Tibial artery (tissue), 4 donors: ENCODE results near the gene DMXL1.

Source experiments
- DNase-seq, 2 donors: peaks; one replicate each; pipeline ENCODE4 v3.0.0-alpha.2; 2019
- H3K27ac ChIP-seq, 2 donors: fragments of 200-600 bp; sonication (generic) in 1 of 2; 1 replicate in 1 of 2; 2 replicates in 1 of 2; pipeline ENCODE4 v1.5.1; 2018 to 2019; ENCODE audit warnings: mild to moderate bottlenecking in 1 of 2
- H3K27me3 ChIP-seq, 2 donors: fragments of 200-600 bp; sonication (generic) in 1 of 2; one replicate each; pipeline versions ENCODE4 v1.5.1 to v1.6.0; 2016 to 2019
- H3K36me3 ChIP-seq, 3 donors: fragments of 200-600 bp; sonication (generic) in 2 of 3; one replicate each; pipeline ENCODE4 v1.5.1; 2016 to 2019; ENCODE audit warnings: mild to moderate bottlenecking in 2 of 3
- H3K4me1 ChIP-seq, 4 donors: fragments of 200-600 bp; sonication (generic) in 2 of 4; 1 replicate in 3 of 4; 2 replicates in 1 of 4; pipeline ENCODE4 v1.5.1; 2016 to 2019
- H3K4me3 ChIP-seq, 2 donors: fragments of 200-600 bp; sonication (generic) in 1 of 2; 1 replicate in 1 of 2; 2 replicates in 1 of 2; pipeline ENCODE4 v1.5.1; 2018 to 2019; ENCODE audit warnings: mild to moderate bottlenecking in 2 of 2
- H3K9me3 ChIP-seq, 3 donors: fragments of 200-600 bp; sonication (generic) in 1 of 3; one replicate each; pipeline ENCODE4 v1.5.1; 2016 to 2019
- CTCF ChIP-seq, 2 experiments: fragments of 200-600 bp in 1 of 2; fragments of 450-650 bp in 1 of 2; IDR thresholded peaks; one replicate each; pipeline ENCODE4 v1.5.1; 2017 to 2019; ENCODE audit warnings: antibody characterized with exemption in 2 of 2, mild to moderate bottlenecking in 1 of 2, moderate library complexity in 1 of 2
- intact Hi-C: fragments of 100-400 bp; cut with DNase I; formaldehyde crosslinking; loops from one replicate; pipeline ENCODE4 v1.15.0; 2023; ENCODE audit warnings: low total_unique reads

The DMXL1 gene

GRCh38 chr5:119080936-119081335 lies 10.0 kb downstream of the DMXL1 start:
- no peak overlapping the region for H3K4me3 ChIP-seq
- intact Hi-C loops = no loop called here
- H3K36me3 ChIP-seq = no peaks in the 10 kb centered on the region
- no peak overlapping the region for H3K27ac ChIP-seq
- peaks cover 0 to 37% (median 8%) of the 10 kb centered on the region in 4 donors for H3K4me1 ChIP-seq
- DNase-seq = no peak
- no peaks in the 10 kb centered on the region for H3K27me3 ChIP-seq
- no peaks in the 10 kb centered on the region for H3K9me3 ChIP-seq
- TF ChIP-seq CTCF (IDR thresholded peaks at IDR 0.05) = no peak

DNA sequence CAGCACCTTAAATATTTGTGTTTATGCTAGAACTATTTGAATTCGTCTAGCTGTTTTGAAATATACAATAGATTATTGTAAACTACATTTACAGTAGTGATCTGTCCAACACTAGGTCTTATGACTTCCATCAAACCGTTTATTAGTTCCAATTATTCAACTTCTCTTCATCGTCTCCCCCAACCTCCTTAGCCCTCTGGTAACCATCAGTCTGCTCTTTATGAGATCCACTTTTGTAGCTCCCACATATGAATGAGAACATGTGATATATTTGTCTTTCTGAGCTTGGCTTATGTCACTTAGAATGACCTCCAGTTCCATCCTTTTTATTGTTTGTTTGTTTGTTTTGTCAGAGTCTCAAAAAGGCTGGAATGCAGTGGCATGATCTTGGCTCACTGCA lies 11.8 kb downstream of the DMXL1 start:
- no peak overlapping the region for H3K27ac ChIP-seq
- H3K9me3 ChIP-seq = no peaks in the 10 kb centered on the region
- H3K36me3 ChIP-seq = no peaks in the 10 kb centered on the region
- no peak for TF ChIP-seq CTCF (IDR thresholded peaks at IDR 0.05)
- peaks cover 0 to 29% (median 8%) of the 10 kb centered on the region in 4 donors for H3K4me1 ChIP-seq
- DNase-seq = no peak
- intact Hi-C loops = no loop called here
- H3K27me3 ChIP-seq = no peaks in the 10 kb centered on the region
- no peak overlapping the region for H3K4me3 ChIP-seq

DNA sequence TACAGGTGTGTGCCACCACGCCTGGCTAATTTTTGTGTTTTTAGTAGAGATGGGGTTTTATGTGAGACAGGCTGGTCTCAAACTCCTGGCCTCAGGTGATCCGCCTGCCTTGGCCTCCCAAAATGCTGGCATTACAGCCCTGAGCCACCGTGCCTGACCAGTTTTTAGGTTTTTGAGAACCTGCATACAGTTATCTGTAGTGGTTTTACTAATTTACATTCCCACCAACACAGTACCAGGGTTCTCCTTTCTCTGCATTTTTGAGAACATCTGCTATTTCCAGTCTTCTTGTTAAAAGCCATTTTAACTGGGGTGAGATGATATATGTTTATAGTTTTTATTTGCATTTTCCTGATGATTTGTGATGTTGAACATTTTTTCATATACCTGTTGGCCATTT lies 12.8 kb downstream of the DMXL1 start:
- DNase-seq = no peak
- Histone ChIP-seq H3K4me3 (no peak overlapping the region), H3K27ac (no peak overlapping the region), H3K4me1 (peaks cover 0 to 20% (median 8%) of the 10 kb centered on the region in 4 donors), H3K36me3 (no peaks in the 10 kb centered on the region), H3K27me3 (no peaks in the 10 kb centered on the region), H3K9me3 (no peaks in the 10 kb centered on the region)
- TF ChIP-seq CTCF (IDR thresholded peaks at IDR 0.05) = no peak
- intact Hi-C loops = no loop called here

DNA sequence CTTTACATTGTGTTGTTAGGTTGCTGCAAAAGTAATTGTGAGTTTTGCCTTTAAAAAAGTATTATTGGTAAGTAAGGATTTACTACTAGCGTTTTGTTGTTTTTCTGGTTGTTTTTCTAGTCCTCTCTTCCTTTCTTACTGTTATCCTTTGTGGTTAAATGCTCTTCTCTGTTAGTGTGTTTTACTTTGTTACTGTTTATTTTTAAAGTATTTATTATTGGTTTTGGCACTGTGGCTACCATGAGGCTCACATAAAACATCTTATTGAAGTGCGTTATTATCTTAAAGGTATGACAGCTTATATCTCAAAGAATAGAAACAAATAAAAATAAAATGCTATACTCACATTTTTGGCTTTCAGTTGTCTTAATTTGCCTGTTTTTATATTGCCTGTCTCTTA lies 17.6 kb downstream of the DMXL1 start:
- TF ChIP-seq CTCF (IDR thresholded peaks at IDR 0.05) = no peak
- Histone ChIP-seq H3K9me3 (no peaks in the 10 kb centered on the region), H3K4me1 (no peaks in the 10 kb centered on the region), H3K36me3 (no peaks in the 10 kb centered on the region), H3K27ac (no peak overlapping the region), H3K27me3 (no peaks in the 10 kb centered on the region), H3K4me3 (no peak overlapping the region)
- no peak for DNase-seq
- intact Hi-C loops = no loop called here

- Histone ChIP-seq H3K4me3 (no peak overlapping the region), H3K27me3 (no peaks in the 10 kb centered on the region), H3K4me1 (peaks cover 0 to 3% (median 0%) of the 10 kb centered on the region in 4 donors), H3K9me3 (no peaks in the 10 kb centered on the region), H3K27ac (no peak overlapping the region), H3K36me3 (peaks cover 0 to 8% (median 0%) of the 10 kb centered on the region in 3 donors)
- TF ChIP-seq CTCF (IDR thresholded peaks at IDR 0.05) = no peak
- DNase-seq = no peak
- intact Hi-C loops = no loop called here
These were observed 24.7 kb downstream of the DMXL1 start for GRCh38 chr5:119095611-119096010.

GRCh38 chr5:119105971-119106370 lies 35.1 kb downstream of the DMXL1 start:
- Histone ChIP-seq H3K4me3 (no peak overlapping the region), H3K36me3 (peaks cover 0 to 15% (median 5%) of the 10 kb centered on the region in 3 donors), H3K27me3 (no peaks in the 10 kb centered on the region), H3K9me3 (no peaks in the 10 kb centered on the region), H3K27ac (no peak overlapping the region), H3K4me1 (no peaks in the 10 kb centered on the region)
- no peak for TF ChIP-seq CTCF (IDR thresholded peaks at IDR 0.05)
- intact Hi-C loops = no loop called here
- no peak for DNase-seq
